ENCODE measurements around the gene PPBP.

- TF ChIP-seq EZH2phosphoT487 (IDR thresholded peaks at IDR 0.05; ENCODE audit: borderline replicate concordance) (no peak), CTCF (conservative IDR thresholded peaks at IDR 0.05; ENCODE audit: low read length) (no peak)
These were observed 12.3 kb upstream of the PPBP start for GRCh38 chr4:74000301-74000700.

Measured in Loucy (cell line).